H9 (cell line): ENCODE measurements around the gene PHOX2A. TPM values are rescaled to one million over a fixed set of nuclear protein-coding genes. Genes with fewer than 3 reads are reported as not detected.

ENCODE experiments used
- DNase-seq: peaks from one replicate; pipeline ENCODE4 v3.0.0-alpha.2; 2017
- H2AFZ ChIP-seq: one replicate; pipeline ENCODE4 v1.6.1; 2013; ENCODE audit warnings: mild to moderate bottlenecking, low read length, control low read depth, moderate library complexity
- H2AK5ac ChIP-seq: 2 replicates; pipeline ENCODE4 v1.6.1; 2013; ENCODE audit warnings: low read length, control low read depth, mixed read lengths; ENCODE audit not compliant: insufficient read length
- H2BK120ac ChIP-seq: one replicate; pipeline ENCODE4 v1.6.1; 2013; ENCODE audit warnings: low read depth, mild to moderate bottlenecking, low read length, control low read depth, inconsistent platforms; ENCODE audit not compliant: poor library complexity, severe bottlenecking
- H2BK12ac ChIP-seq: 2 replicates; pipeline ENCODE4 v1.6.1; 2013; ENCODE audit warnings: low read length, control low read depth, mixed read lengths, low read depth; ENCODE audit not compliant: insufficient read length
- H2BK15ac ChIP-seq: 2 replicates; pipeline ENCODE4 v1.6.1; 2013; ENCODE audit warnings: low read depth, low read length, control low read depth
- H2BK20ac ChIP-seq: one replicate; pipeline ENCODE4 v1.6.1; 2013; ENCODE audit warnings: low read depth, mild to moderate bottlenecking, low read length, control low read depth, inconsistent platforms; ENCODE audit not compliant: poor library complexity, severe bottlenecking
- H2BK5ac ChIP-seq: 2 replicates; pipeline ENCODE4 v1.6.1; 2013; ENCODE audit warnings: low read length, control low read depth, mixed read lengths; ENCODE audit not compliant: insufficient read length
- H3K14ac ChIP-seq: 2 replicates; pipeline ENCODE4 v1.6.1; 2013; ENCODE audit warnings: low read length, control low read depth; ENCODE audit not compliant: insufficient read depth
- H3K18ac ChIP-seq: 2 replicates; pipeline ENCODE4 v1.6.1; 2013; ENCODE audit warnings: low read depth, mild to moderate bottlenecking, mixed read lengths, low read length, control low read depth; ENCODE audit not compliant: insufficient read length
- H3K23ac ChIP-seq: 2 replicates; pipeline ENCODE4 v1.6.1; 2013; ENCODE audit warnings: low read length, control low read depth, mixed read lengths, low read depth; ENCODE audit not compliant: insufficient read length
- H3K23me2 ChIP-seq: 2 replicates; pipeline ENCODE4 v1.6.1; 2013; ENCODE audit warnings: low read depth, mild to moderate bottlenecking, mixed read lengths, low read length, control low read depth; ENCODE audit not compliant: insufficient read length, poor library complexity, severe bottlenecking
- H3K27ac ChIP-seq: 2 replicates; pipeline ENCODE4 v1.5.1; 2013; ENCODE audit warnings: low read length, control low read depth, mixed read lengths, low read depth; ENCODE audit not compliant: insufficient read length
- H3K27me3 ChIP-seq: 2 replicates; pipeline ENCODE4 v1.6.1; 2013; ENCODE audit warnings: low read length, control low read depth, inconsistent platforms; ENCODE audit not compliant: insufficient read depth
- H3K4ac ChIP-seq: 2 replicates; pipeline ENCODE4 v1.6.1; 2013; ENCODE audit warnings: low read depth, mild to moderate bottlenecking, control low read depth, inconsistent platforms, low read length, moderate library complexity
- H3K4me1 ChIP-seq: 2 replicates; pipeline ENCODE4 v1.6.1; 2013; ENCODE audit warnings: low read length, control low read depth, inconsistent platforms; ENCODE audit not compliant: insufficient read depth
- H3K4me2 ChIP-seq: 2 replicates; pipeline ENCODE4 v1.6.1; 2013; ENCODE audit warnings: low read length, control low read depth, mixed read lengths; ENCODE audit not compliant: insufficient read length, insufficient read depth
- H3K56ac ChIP-seq: 2 replicates; pipeline ENCODE4 v1.6.1; 2013; ENCODE audit warnings: low read depth, mild to moderate bottlenecking, mixed read lengths, low read length, control low read depth; ENCODE audit not compliant: insufficient read length
- H3K79me1 ChIP-seq: 2 replicates; pipeline ENCODE4 v1.6.1; 2013; ENCODE audit warnings: low read depth, mild to moderate bottlenecking, moderate library complexity, low read length, control low read depth, inconsistent platforms; ENCODE audit not compliant: insufficient read depth, poor library complexity, severe bottlenecking
- H3K79me2 ChIP-seq: 2 replicates; pipeline ENCODE4 v1.6.1; 2013; ENCODE audit warnings: low read length, control low read depth, inconsistent platforms; ENCODE audit not compliant: insufficient read depth
- H3K9ac ChIP-seq: 2 replicates; pipeline ENCODE4 v1.6.1; 2013; ENCODE audit warnings: low read length, control low read depth, mixed read lengths; ENCODE audit not compliant: insufficient read length; ENCODE audit errors: extremely low read depth
- H3K9me3 ChIP-seq: one replicate; pipeline ENCODE4 v1.6.1; 2013; ENCODE audit warnings: low read depth, low read length, inconsistent platforms; ENCODE audit not compliant: control insufficient read depth
- H3T11ph ChIP-seq: one replicate; pipeline ENCODE4 v1.6.1; 2013; ENCODE audit warnings: mild to moderate bottlenecking, low read length, control low read depth, inconsistent platforms
- H4K20me1 ChIP-seq: one replicate; pipeline ENCODE4 v1.6.1; 2013; ENCODE audit not compliant: control insufficient read depth, insufficient read length, insufficient read depth
- H4K5ac ChIP-seq: 2 replicates; pipeline ENCODE4 v1.6.1; 2013; ENCODE audit warnings: low read depth, mild to moderate bottlenecking, mixed read lengths, low read length, control low read depth; ENCODE audit not compliant: insufficient read length
- H4K8ac ChIP-seq: replicated peaks from 2 replicates; pipeline ENCODE4 v1.6.1; 2013; ENCODE audit warnings: low read length, control low read depth, mixed read lengths, low read depth; ENCODE audit not compliant: insufficient read length
- H4K91ac ChIP-seq: 2 replicates; pipeline ENCODE4 v1.6.1; 2013; ENCODE audit warnings: low read depth, mild to moderate bottlenecking, moderate library complexity, mixed read lengths, low read length, control low read depth; ENCODE audit not compliant: insufficient read length
- H3K27ac Mint-ChIP-seq, 3 experiments: 2 replicates in 2 of 3; 3 replicates in 1 of 3; pipeline ENCODE4 v1.8.0; 2020 to 2021; ENCODE audit warnings: mixed read lengths in 3 of 3, mild to moderate bottlenecking in 1 of 3, moderate library complexity in 1 of 3
- H3K27me3 Mint-ChIP-seq: 2 replicates; pipeline ENCODE4 v1.8.0; 2021; ENCODE audit warnings: low read depth, mild to moderate bottlenecking, moderate library complexity, mixed read lengths
- H3K36me3 Mint-ChIP-seq, 3 experiments: 2 replicates in 2 of 3; 3 replicates in 1 of 3; pipeline ENCODE4 v1.8.0; 2020 to 2021; ENCODE audit warnings: low read depth in 3 of 3, mixed read lengths in 3 of 3; ENCODE audit not compliant: insufficient read depth in 1 of 3
- H3K4me1 Mint-ChIP-seq, 2 experiments: 2 replicates each; pipeline ENCODE4 v1.8.0; 2020; ENCODE audit warnings: mixed read lengths in 2 of 2
- H3K4me3 Mint-ChIP-seq, 2 experiments: 2 replicates in 1 of 2; 3 replicates in 1 of 2; pipeline ENCODE4 v1.8.0; 2020 to 2021; ENCODE audit warnings: mild to moderate bottlenecking in 2 of 2, mixed read lengths in 2 of 2, moderate library complexity in 1 of 2
- H3K9me3 Mint-ChIP-seq, 2 experiments: 2 replicates in 1 of 2; 3 replicates in 1 of 2; pipeline ENCODE4 v1.8.0; 2020; ENCODE audit warnings: mild to moderate bottlenecking in 2 of 2, mixed read lengths in 2 of 2, moderate library complexity in 1 of 2
- CTCF ChIP-seq: fragments of 200-600 bp; sonication (generic); conservative IDR thresholded peaks from 3 replicates; pipeline ENCODE4 v1.8.0; 2021; ENCODE audit warnings: antibody characterized with exemption, mild to moderate bottlenecking
- WGBS: extraction: QIAGEN DNeasy Blood & Tissue Kit; methylation state at CpG from one replicate; pipeline ENCODE4 v1.1.7; 2013; ENCODE audit warnings: missing lambda C conversion rate, low lambda C conversion rate, mixed read lengths; ENCODE audit not compliant: insufficient read length; ENCODE audit errors: extremely low coverage; 5-methylcytosine and 5-hydroxymethylcytosine counted together
- long read RNA-seq: library from polyadenylated mRNA; unstranded; transcript quantifications from one replicate; pipeline ENCODE4 v2.0.0, GENCODE V29; 2020
- total RNA-seq: library from RNA; stranded (reverse); gene quantifications from 2 replicates; pipeline ENCODE4 v1.2.1, GENCODE V29; 2021

PHOX2A gene
- total RNA-seq: 1.1 and 1.4 TPM in 2 replicates
- long read RNA-seq: 0 reads

- H3K56ac ChIP-seq: no peak within 1 kb of the TSS
- no peak within 1 kb of the TSS for H4K91ac ChIP-seq
- peak within 1 kb of the TSS; percentile 98 for H3K4me2 ChIP-seq
- no peak for TF ChIP-seq CTCF
- H3K27me3 ChIP-seq: peaks cover 76% of the 10 kb centered on the region
- H2BK15ac ChIP-seq: no peak within 1 kb of the TSS
- no CpG with 5 or more reads among the region's 37 CpGs for WGBS
- H3K79me1 ChIP-seq: no peaks in the 10 kb centered on the region
- H3K23ac ChIP-seq: no peak within 1 kb of the TSS
- H2AK5ac ChIP-seq: no peak within 1 kb of the TSS
- no peaks in the 10 kb centered on the region for H3K79me2 ChIP-seq
- no peak within 1 kb of the TSS for H3K27ac ChIP-seq
- H3K4ac ChIP-seq: no peak within 1 kb of the TSS
- H2BK5ac ChIP-seq: no peak within 1 kb of the TSS
- peak within 1 kb of the TSS; percentile 63 to 77 for H3K4me3 Mint-ChIP-seq
- peaks cover 44% of the 10 kb centered on the region for H3K27me3 Mint-ChIP-seq
- no peaks in the 10 kb centered on the region for H3K9me3 ChIP-seq
- peaks cover 0 to 6% of the 10 kb centered on the region in 2 experiments; a peak in 3 of 5 replicates for H3K9me3 Mint-ChIP-seq
- H2BK120ac ChIP-seq: no peak within 1 kb of the TSS
- DNase-seq: peak; percentile 65
- H3K18ac ChIP-seq: no peak within 1 kb of the TSS
- no peak within 1 kb of the TSS for H2BK12ac ChIP-seq
- no peak within 1 kb of the TSS for H3T11ph ChIP-seq
- H3K4me1 ChIP-seq: peaks cover 9% of the 10 kb centered on the region; the same call in 1 of the 2 replicates
- H3K14ac ChIP-seq: no peak within 1 kb of the TSS
- H3K27ac Mint-ChIP-seq: peak within 1 kb of the TSS in 1 of 3 experiments; percentile 3; a peak in 1 of 7 replicates
- no peak within 1 kb of the TSS for H2AFZ ChIP-seq
- H4K5ac ChIP-seq: no peak within 1 kb of the TSS
- H3K9ac ChIP-seq: no peak within 1 kb of the TSS
- peaks cover 0 to 5% (median 0%) of the 10 kb centered on the region in 3 experiments; a peak in 3 of 7 replicates for H3K36me3 Mint-ChIP-seq
- H3K23me2 ChIP-seq: peaks cover 24% of the 10 kb centered on the region
- no peak within 1 kb of the TSS for H2BK20ac ChIP-seq
- H4K20me1 ChIP-seq: no peaks in the 10 kb centered on the region
- H4K8ac ChIP-seq: no peak within 1 kb of the TSS
- peaks cover 23 to 40% of the 10 kb centered on the region in 2 experiments for H3K4me1 Mint-ChIP-seq
These were observed at the start of gene PHOX2A for GRCh38 chr11:72244060-72244360. Gene PHOX2A, minus strand, starts transcription at chr11:72244176. Its CDS starts 172 bp downstream, at chr11:72244004.
